HEK293 (cell line): ENCODE data around the gene TGFB2.

ENCODE experiments used
- CTCF ChIA-PET: fragments of 350-600 bp; formaldehyde crosslinking; extraction: SDS; loops from one replicate; lab custom pipeline; 2021; ENCODE audit warnings: antibody characterized with exemption; lab: Yijun Ruan, JAX
- POLR2A ChIA-PET: fragments of 300-600 bp; formaldehyde crosslinking; extraction: SDS; loops from one replicate; lab custom pipeline; 2020; ENCODE audit warnings: antibody characterized with exemption, inconsistent platforms; lab: Yijun Ruan, JAX
- H3K27ac ChIP-seq: fragments of 200-500 bp; sonication (Bioruptor generic); 2 replicates; pipeline ENCODE4 v1.5.1; 2014; ENCODE audit warnings: low read depth, low read length, control low read depth, inconsistent platforms; ENCODE audit errors: extremely low read depth
- H3K36me3 ChIP-seq, 2 experiments: fragments of 200-500 bp in 1 of 2; sonication (Bioruptor generic) in 1 of 2; 1 replicate in 1 of 2; 2 replicates in 1 of 2; pipeline ENCODE4 v1.5.1; 2014 to 2017; ENCODE audit warnings: inconsistent platforms in 2 of 2, low read length in 2 of 2; ENCODE audit not compliant: control insufficient read depth in 2 of 2, insufficient read depth in 1 of 2
- H3K4me1 ChIP-seq: fragments of 200-500 bp; sonication (Bioruptor generic); 2 replicates; pipeline ENCODE4 v1.5.1; 2014; ENCODE audit warnings: mild to moderate bottlenecking, low read length, inconsistent platforms; ENCODE audit not compliant: control insufficient read depth, insufficient read depth
- H3K4me3 ChIP-seq: 2 replicates; pipeline ENCODE4 v1.5.1; 2011; ENCODE audit warnings: low read depth, mild to moderate bottlenecking, control low read depth, low read length, moderate library complexity
- H3K9me3 ChIP-seq: fragments of 200-500 bp; sonication (Bioruptor generic); 2 replicates; pipeline ENCODE4 v1.5.1; 2014; ENCODE audit warnings: low read depth, low read length, inconsistent platforms; ENCODE audit not compliant: control insufficient read depth, insufficient read depth
- EGR2 ChIP-seq: fragments of 450-650 bp; formaldehyde crosslinking; IDR thresholded peaks from 2 replicates; pipeline ENCODE4 v1.5.1; 2016; ENCODE audit warnings: low read depth, missing biosample characterization, missing genetic modification characterization
- GLI4 ChIP-seq: fragments of 450-650 bp; formaldehyde crosslinking; IDR thresholded peaks from 2 replicates; pipeline ENCODE4 v1.5.1; 2016; ENCODE audit warnings: missing biosample characterization, missing genetic modification characterization
- GLIS1 ChIP-seq: fragments of 450-650 bp; formaldehyde crosslinking; IDR thresholded peaks from 2 replicates; pipeline ENCODE4 v1.5.1; 2016; ENCODE audit warnings: missing biosample characterization, missing genetic modification characterization
- GLIS2 ChIP-seq: fragments of 450-650 bp; formaldehyde crosslinking; IDR thresholded peaks from 2 replicates; pipeline ENCODE4 v1.5.1; 2016; ENCODE audit warnings: missing biosample characterization, missing genetic modification characterization
- KLF8 ChIP-seq: fragments of 450-650 bp; formaldehyde crosslinking; IDR thresholded peaks from 2 replicates; pipeline ENCODE4 v1.5.1; 2016; ENCODE audit warnings: missing biosample characterization, missing genetic modification characterization
- SP7 ChIP-seq: fragments of 450-650 bp; formaldehyde crosslinking; IDR thresholded peaks from 2 replicates; pipeline ENCODE4 v1.5.1; 2016; ENCODE audit warnings: missing biosample characterization, missing genetic modification characterization
- ZBTB20 ChIP-seq: fragments of 450-650 bp; formaldehyde crosslinking; IDR thresholded peaks from 2 replicates; pipeline ENCODE4 v1.5.1; 2016; ENCODE audit warnings: missing biosample characterization, missing genetic modification characterization
- ZFHX2 ChIP-seq: fragments of 450-650 bp; formaldehyde crosslinking; conservative IDR thresholded peaks from 2 replicates; pipeline ENCODE4 v1.5.1; 2016; ENCODE audit warnings: missing biosample characterization, missing genetic modification characterization
- ZFP3 ChIP-seq: fragments of 450-650 bp; formaldehyde crosslinking; IDR thresholded peaks from 2 replicates; pipeline ENCODE4 v1.5.1; 2016; ENCODE audit warnings: low read depth, missing biosample characterization, missing genetic modification characterization
- ZFP69B ChIP-seq: fragments of 450-650 bp; formaldehyde crosslinking; IDR thresholded peaks from 2 replicates; pipeline ENCODE4 v1.5.1; 2016; ENCODE audit warnings: missing biosample characterization, missing genetic modification characterization
- ZNF114 ChIP-seq: fragments of 450-650 bp; formaldehyde crosslinking; IDR thresholded peaks from 2 replicates; pipeline ENCODE4 v1.5.0; 2017; ENCODE audit warnings: missing biosample characterization, missing genetic modification characterization
- ZNF133 ChIP-seq: fragments of 450-650 bp; formaldehyde crosslinking; IDR thresholded peaks from 2 replicates; pipeline ENCODE4 v1.5.1; 2016; ENCODE audit warnings: missing biosample characterization, missing genetic modification characterization
- ZNF184 ChIP-seq: fragments of 450-650 bp; IDR thresholded peaks from 2 replicates; pipeline ENCODE4 v1.5.1; 2018; ENCODE audit warnings: missing biosample characterization, mild to moderate bottlenecking, missing genetic modification characterization
- ZNF221 ChIP-seq: fragments of 450-650 bp; formaldehyde crosslinking; IDR thresholded peaks from 2 replicates; pipeline ENCODE4 v1.5.1; 2017; ENCODE audit warnings: missing biosample characterization, missing genetic modification characterization, borderline replicate concordance
- ZNF350 ChIP-seq: fragments of 450-650 bp; formaldehyde crosslinking; IDR thresholded peaks from 2 replicates; pipeline ENCODE4 v1.5.0; 2017; ENCODE audit warnings: missing biosample characterization, mild to moderate bottlenecking, missing genetic modification characterization
- ZNF391 ChIP-seq: fragments of 450-650 bp; formaldehyde crosslinking; IDR thresholded peaks from 2 replicates; pipeline ENCODE4 v1.5.1; 2016; ENCODE audit warnings: low read depth, missing biosample characterization, missing genetic modification characterization, borderline replicate concordance
- ZNF398 ChIP-seq: fragments of 450-650 bp; formaldehyde crosslinking; IDR thresholded peaks from 2 replicates; pipeline ENCODE4 v1.5.1; 2017; ENCODE audit warnings: missing biosample characterization, missing genetic modification characterization
- ZNF433 ChIP-seq: fragments of 450-650 bp; formaldehyde crosslinking; IDR thresholded peaks from 2 replicates; pipeline ENCODE4 v1.5.1; 2016; ENCODE audit warnings: missing biosample characterization, missing genetic modification characterization, low read depth
- ZNF510 ChIP-seq: fragments of 450-650 bp; formaldehyde crosslinking; IDR thresholded peaks from 2 replicates; pipeline ENCODE4 v1.5.1; 2018; ENCODE audit warnings: mild to moderate bottlenecking, missing genetic modification characterization, missing biosample characterization; ENCODE audit not compliant: insufficient replicate concordance
- ZNF610 ChIP-seq: fragments of 450-650 bp; formaldehyde crosslinking; IDR thresholded peaks from 2 replicates; pipeline ENCODE4 v1.5.1; 2016; ENCODE audit warnings: missing biosample characterization, missing genetic modification characterization, borderline replicate concordance
- ZNF624 ChIP-seq: fragments of 450-650 bp; formaldehyde crosslinking; IDR thresholded peaks from 2 replicates; pipeline ENCODE4 v1.5.1; 2017; ENCODE audit warnings: missing biosample characterization, missing genetic modification characterization
- ZNF660 ChIP-seq: fragments of 450-650 bp; IDR thresholded peaks from 2 replicates; pipeline ENCODE4 v1.5.1; 2018; ENCODE audit warnings: missing biosample characterization, mild to moderate bottlenecking, missing genetic modification characterization
- ZNF664 ChIP-seq: fragments of 450-650 bp; formaldehyde crosslinking; IDR thresholded peaks from 2 replicates; pipeline ENCODE4 v1.5.1; 2016; ENCODE audit warnings: missing biosample characterization, missing genetic modification characterization
- ZSCAN30 ChIP-seq: fragments of 450-650 bp; IDR thresholded peaks from 2 replicates; pipeline ENCODE4 v1.5.1; 2018; ENCODE audit warnings: missing biosample characterization, mild to moderate bottlenecking, missing genetic modification characterization, moderate library complexity
- TF ChIP-seq, protein P1 (sequence below): fragments of 450-650 bp; formaldehyde crosslinking; IDR thresholded peaks from 2 replicates; pipeline ENCODE4 v1.5.1; 2016; ENCODE audit warnings: missing biosample characterization, missing genetic modification characterization, low read depth
- TF ChIP-seq, protein P2 (sequence below): fragments of 450-650 bp; formaldehyde crosslinking; IDR thresholded peaks from 2 replicates; pipeline ENCODE4 v1.5.1; 2016; ENCODE audit warnings: missing biosample characterization, missing genetic modification characterization
- TF ChIP-seq, protein P3 (sequence below): fragments of 450-650 bp; formaldehyde crosslinking; IDR thresholded peaks from 2 replicates; pipeline ENCODE4 v1.5.1; 2016; ENCODE audit warnings: missing biosample characterization, missing genetic modification characterization
- TF ChIP-seq, protein P4 (sequence below): fragments of 450-650 bp; formaldehyde crosslinking; IDR thresholded peaks from 2 replicates; pipeline ENCODE4 v1.5.1; 2017; ENCODE audit warnings: missing biosample characterization, missing genetic modification characterization

TGFB2 gene

DNA sequence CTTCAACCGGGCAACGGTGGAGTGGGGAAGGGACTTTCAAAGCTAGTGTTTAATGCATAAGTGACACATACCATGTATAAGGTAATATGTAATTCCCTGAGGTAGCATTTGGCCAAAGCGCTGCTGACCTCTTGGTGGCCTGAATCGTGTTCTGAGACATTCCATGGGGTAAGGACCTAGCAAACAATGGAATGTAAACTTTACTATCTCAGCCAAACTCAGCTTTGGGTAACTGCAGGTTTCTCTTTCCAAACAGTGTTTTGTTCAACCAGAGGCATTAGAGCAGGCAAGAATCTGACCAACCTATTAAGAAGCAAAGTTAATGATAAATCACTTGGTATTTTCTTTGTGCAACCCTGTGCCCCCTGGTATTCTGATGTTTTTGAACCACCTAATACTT lies 22.0 kb downstream of the TGFB2 start:
- H3K9me3 ChIP-seq = no peaks in the 10 kb centered on the region
- ChIA-PET CTCF (no interaction called here), POLR2A (no interaction called here)
- no peak overlapping the region for H3K27ac ChIP-seq
- H3K4me3 ChIP-seq = no peak overlapping the region
- no peaks in the 10 kb centered on the region for H3K4me1 ChIP-seq
- TF ChIP-seq, protein P1, sequence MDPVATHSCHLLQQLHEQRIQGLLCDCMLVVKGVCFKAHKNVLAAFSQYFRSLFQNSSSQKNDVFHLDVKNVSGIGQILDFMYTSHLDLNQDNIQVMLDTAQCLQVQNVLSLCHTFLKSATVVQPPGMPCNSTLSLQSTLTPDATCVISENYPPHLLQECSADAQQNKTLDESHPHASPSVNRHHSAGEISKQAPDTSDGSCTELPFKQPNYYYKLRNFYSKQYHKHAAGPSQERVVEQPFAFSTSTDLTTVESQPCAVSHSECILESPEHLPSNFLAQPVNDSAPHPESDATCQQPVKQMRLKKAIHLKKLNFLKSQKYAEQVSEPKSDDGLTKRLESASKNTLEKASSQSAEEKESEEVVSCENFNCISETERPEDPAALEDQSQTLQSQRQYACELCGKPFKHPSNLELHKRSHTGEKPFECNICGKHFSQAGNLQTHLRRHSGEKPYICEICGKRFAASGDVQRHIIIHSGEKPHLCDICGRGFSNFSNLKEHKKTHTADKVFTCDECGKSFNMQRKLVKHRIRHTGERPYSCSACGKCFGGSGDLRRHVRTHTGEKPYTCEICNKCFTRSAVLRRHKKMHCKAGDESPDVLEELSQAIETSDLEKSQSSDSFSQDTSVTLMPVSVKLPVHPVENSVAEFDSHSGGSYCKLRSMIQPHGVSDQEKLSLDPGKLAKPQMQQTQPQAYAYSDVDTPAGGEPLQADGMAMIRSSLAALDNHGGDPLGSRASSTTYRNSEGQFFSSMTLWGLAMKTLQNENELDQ (tag by site-specific recombination) = no peak
- TF ChIP-seq ZNF133 (no peak), ZNF350 (tag by site-specific recombination) (no peak), ZNF221 (tag by site-specific recombination) (no peak), ZNF610 (no peak), ZNF398 (tag by site-specific recombination) (no peak), ZNF391 (tag by site-specific recombination) (no peak), ZNF624 (tag by site-specific recombination) (no peak), ZNF433 (tag by site-specific recombination) (no peak)
- TF ChIP-seq, protein P2, sequence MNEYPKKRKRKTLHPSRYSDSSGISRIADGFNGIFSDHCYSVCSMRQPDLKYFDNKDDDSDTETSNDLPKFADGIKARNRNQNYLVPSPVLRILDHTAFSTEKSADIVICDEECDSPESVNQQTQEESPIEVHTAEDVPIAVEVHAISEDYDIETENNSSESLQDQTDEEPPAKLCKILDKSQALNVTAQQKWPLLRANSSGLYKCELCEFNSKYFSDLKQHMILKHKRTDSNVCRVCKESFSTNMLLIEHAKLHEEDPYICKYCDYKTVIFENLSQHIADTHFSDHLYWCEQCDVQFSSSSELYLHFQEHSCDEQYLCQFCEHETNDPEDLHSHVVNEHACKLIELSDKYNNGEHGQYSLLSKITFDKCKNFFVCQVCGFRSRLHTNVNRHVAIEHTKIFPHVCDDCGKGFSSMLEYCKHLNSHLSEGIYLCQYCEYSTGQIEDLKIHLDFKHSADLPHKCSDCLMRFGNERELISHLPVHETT (tag by site-specific recombination) = no peak
- no peaks in the 10 kb centered on the region for H3K36me3 ChIP-seq

- CTCF ChIA-PET = interaction anchor here (0.9 to 1.2 kb wide), 3 partner anchors 8 to 1199 kb away, joined by 4 to 5 read pairs (median 4); no protein-coding TSS in a partner anchor
- H3K4me1 ChIP-seq = peaks cover 2% of the 10 kb centered on the region; the same call in 1 of the 2 replicates
- H3K9me3 ChIP-seq = no peaks in the 10 kb centered on the region
- no peak overlapping the region for H3K27ac ChIP-seq
- no peak overlapping the region for H3K4me3 ChIP-seq
- no peaks in the 10 kb centered on the region for H3K36me3 ChIP-seq
- POLR2A ChIA-PET = interaction anchor here (0.7 kb wide), 1 partner anchor 148 kb away, joined by 9 read pairs; no protein-coding TSS in a partner anchor
- TF ChIP-seq ZNF510 (tag by site-specific recombination) = no peak
- no peak for TF ChIP-seq ZFHX2 (tag by site-specific recombination)
- TF ChIP-seq ZBTB20 = no peak
- no peak for TF ChIP-seq ZNF184
- TF ChIP-seq GLIS2 (tag by site-specific recombination) = no peak
- TF ChIP-seq ZSCAN30 (tag by site-specific recombination) = no peak
- TF ChIP-seq EGR2 = no peak
- TF ChIP-seq SP7 = no peak
- no peak for TF ChIP-seq ZNF114
- TF ChIP-seq, protein P3, sequence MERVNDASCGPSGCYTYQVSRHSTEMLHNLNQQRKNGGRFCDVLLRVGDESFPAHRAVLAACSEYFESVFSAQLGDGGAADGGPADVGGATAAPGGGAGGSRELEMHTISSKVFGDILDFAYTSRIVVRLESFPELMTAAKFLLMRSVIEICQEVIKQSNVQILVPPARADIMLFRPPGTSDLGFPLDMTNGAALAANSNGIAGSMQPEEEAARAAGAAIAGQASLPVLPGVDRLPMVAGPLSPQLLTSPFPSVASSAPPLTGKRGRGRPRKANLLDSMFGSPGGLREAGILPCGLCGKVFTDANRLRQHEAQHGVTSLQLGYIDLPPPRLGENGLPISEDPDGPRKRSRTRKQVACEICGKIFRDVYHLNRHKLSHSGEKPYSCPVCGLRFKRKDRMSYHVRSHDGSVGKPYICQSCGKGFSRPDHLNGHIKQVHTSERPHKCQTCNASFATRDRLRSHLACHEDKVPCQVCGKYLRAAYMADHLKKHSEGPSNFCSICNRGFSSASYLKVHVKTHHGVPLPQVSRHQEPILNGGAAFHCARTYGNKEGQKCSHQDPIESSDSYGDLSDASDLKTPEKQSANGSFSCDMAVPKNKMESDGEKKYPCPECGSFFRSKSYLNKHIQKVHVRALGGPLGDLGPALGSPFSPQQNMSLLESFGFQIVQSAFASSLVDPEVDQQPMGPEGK (tag by site-specific recombination) = no peak
- TF ChIP-seq GLIS1 (tag by site-specific recombination) = no peak
- no peak for TF ChIP-seq KLF8 (tag by site-specific recombination)
- TF ChIP-seq ZFP69B (tag by site-specific recombination) = no peak
- no peak for TF ChIP-seq ZFP3
- no peak for TF ChIP-seq GLI4
- no peak for TF ChIP-seq ZNF664 (tag by site-specific recombination)
- TF ChIP-seq, protein P4, sequence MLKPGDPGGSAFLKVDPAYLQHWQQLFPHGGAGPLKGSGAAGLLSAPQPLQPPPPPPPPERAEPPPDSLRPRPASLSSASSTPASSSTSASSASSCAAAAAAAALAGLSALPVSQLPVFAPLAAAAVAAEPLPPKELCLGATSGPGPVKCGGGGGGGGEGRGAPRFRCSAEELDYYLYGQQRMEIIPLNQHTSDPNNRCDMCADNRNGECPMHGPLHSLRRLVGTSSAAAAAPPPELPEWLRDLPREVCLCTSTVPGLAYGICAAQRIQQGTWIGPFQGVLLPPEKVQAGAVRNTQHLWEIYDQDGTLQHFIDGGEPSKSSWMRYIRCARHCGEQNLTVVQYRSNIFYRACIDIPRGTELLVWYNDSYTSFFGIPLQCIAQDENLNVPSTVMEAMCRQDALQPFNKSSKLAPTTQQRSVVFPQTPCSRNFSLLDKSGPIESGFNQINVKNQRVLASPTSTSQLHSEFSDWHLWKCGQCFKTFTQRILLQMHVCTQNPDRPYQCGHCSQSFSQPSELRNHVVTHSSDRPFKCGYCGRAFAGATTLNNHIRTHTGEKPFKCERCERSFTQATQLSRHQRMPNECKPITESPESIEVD = no peak
- TF ChIP-seq ZNF660 (tag by site-specific recombination) = no peak
Observed at GRCh38 chr1:218368686-218369085, 23.6 kb downstream of the TGFB2 start.
